ENCODE data around the gene SOD1.

The SOD1 gene

GRCh38 chr21:31684918-31685317 lies 25.4 kb downstream of the SOD1 start:
- no peak for DNase-seq (ENCODE audit: low spot score)

DNA sequence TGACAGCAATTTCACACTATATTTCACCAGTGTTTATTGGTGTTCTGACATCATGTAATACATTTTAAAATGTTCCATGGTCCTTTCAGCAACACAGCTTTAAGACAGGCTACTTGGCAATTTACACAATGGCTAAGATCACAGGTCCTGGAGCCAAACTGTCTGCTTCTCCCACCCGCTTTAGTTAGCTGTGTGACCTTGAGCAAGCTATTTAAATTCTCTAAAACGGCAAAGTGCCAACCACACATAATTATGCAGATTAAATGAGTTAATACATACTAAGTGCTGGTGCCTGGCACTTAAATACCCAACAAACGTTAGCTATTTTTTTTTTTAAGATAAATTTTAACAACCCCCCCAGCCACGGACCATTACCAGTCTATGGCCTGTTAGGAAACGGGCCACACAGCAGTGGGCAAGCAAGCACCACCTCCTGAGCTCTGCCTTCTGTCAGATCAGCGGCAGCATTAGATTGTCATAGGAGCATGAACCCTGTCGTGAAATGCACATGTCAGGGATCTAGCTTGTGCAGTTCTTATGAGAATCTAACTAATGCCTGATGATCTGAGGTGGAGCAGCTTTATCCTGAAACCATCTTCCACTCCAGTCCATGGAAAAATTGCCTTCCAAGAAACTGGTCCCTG lies 26.9 kb downstream of the SOD1 start:
- no peak for DNase-seq (ENCODE audit: low spot score)

GRCh38 chr21:31687108-31687507 lies 27.6 kb downstream of the SOD1 start:
- no peak for DNase-seq (ENCODE audit: low spot score)

GRCh38 chr21:31688603-31689368 lies 29.3 kb downstream of the SOD1 start:
- DNase-seq (ENCODE audit: low spot score): no peak

- DNase-seq (ENCODE audit: low spot score): no peak
Observed at GRCh38 chr21:31693222-31693621, 33.7 kb downstream of the SOD1 start.

DNA sequence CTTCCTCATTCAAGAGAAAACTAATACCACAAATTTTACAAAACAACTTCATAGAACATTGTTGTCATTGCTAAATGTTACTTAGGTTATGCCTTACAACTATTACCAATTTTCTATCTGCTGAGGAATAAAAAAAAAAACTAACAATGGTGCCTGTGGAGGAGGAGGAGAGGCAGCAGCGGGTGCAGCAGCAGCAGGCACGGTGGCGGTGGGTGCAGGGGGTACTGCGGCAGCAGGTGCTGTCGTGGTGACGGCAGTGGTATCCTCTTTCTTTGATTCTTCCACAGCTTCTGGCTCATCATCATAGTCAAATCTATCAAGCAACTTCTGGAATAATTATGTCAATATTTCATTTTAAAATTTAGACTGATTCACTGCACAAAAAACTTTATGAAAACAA lies 36.9 kb downstream of the SOD1 start:
- DNase-seq (ENCODE audit: low spot score): peak; percentile 18

DNA sequence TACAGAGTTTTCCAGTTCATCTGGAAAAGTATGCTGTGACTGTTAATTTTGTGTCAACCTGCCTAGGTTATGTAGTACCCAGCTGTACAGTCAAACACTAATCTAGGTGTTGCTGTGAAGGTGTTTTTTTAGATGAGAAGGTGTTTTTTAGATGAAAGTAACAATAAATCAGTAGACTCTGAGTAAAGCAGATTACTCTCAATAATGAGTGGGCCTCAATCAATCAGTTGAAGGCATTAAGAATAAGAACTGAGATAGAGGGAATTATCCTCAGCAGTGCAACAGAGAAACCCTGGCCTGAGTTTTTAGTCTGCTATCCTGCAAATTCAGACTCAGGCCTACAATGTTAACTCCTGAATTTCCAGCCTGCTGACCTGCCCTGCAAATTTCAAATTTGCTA lies 39.0 kb downstream of the SOD1 start:
- no peak for DNase-seq (ENCODE audit: low spot score)

GRCh38 chr21:31700040-31700439 lies 40.5 kb downstream of the SOD1 start:
- DNase-seq (ENCODE audit: low spot score): no peak

DNA sequence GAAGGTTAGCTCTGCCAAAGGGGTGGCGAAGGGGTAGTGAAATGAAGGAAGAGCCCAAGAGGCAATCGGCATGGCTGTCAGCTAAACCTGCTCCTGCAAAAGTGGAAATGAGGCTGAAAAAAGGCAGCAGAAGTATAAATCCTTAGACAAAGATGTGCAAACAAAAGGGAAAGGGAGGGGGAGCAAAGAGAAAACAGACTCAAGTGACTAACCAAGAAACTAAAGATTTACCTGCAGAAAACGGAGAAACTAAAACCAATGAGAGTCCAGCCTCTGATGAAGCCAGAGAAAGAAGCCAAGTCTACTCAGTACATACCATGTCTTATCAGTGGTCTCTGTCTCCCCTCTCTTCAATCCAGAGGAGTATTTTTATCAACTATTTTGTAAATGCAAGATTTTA lies 47.1 kb downstream of the SOD1 start:
- no peak for DNase-seq (ENCODE audit: low spot score)

DNA sequence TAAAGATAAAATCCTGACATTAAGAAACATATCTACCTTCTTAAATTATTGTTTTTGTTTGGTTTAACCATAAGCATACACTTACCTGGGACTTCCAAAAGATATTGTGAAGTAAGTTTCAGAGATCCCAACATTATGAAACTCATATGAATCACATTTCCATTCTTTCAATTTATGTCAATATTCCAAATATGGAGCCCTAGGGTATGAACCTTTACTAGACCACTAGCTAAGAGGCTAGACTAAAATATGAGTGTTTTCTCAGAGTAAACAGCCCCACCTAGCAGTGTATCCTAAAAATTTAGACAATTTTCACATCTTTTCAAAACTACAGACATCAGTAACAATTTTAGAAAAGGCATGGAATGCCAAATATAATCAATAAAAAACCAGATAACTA lies 48.0 kb downstream of the SOD1 start:
- DNase-seq (ENCODE audit: low spot score): no peak

- DNase-seq (ENCODE audit: low spot score): no peak
Observed at GRCh38 chr21:31708541-31708940, 49.0 kb downstream of the SOD1 start.

DNA sequence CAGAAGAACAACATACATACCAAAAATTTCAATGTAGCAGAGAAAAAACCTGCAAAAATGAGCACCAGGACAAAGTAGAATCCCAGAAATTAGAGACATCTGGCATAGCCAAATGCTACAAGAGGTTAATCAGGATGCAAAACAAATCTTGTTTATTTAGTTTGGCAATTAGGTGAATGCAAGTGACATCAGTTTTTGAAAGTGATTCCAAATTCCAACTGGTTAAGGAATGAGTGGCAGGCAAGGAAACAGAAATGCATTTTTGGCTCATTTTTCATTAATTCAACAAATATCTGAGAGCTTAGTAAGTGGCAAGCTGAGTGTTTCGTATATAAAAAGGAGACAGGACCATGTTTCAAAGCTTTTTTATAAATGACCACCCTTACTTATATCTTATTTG lies 51.1 kb downstream of the SOD1 start:
- no peak for DNase-seq (ENCODE audit: low spot score)

DNA sequence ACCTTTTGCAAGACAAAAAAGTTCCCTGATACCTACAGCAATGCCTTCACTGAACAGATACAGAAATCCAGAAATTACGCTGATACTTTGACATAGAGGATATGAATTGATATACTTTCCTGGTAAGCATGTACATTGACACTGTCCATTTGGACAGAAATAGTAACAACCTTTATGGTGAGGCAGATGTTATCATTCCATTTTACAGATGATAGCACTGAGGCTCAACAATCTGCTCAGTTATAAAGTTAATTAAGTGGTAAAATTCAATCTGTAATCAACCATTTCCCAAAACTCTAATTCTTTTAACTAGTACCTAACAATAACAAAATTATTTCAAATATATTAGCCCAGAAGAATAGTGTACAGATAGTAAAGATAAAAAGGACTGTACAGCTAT lies 51.8 kb downstream of the SOD1 start:
- no peak for DNase-seq (ENCODE audit: low spot score)

DNA sequence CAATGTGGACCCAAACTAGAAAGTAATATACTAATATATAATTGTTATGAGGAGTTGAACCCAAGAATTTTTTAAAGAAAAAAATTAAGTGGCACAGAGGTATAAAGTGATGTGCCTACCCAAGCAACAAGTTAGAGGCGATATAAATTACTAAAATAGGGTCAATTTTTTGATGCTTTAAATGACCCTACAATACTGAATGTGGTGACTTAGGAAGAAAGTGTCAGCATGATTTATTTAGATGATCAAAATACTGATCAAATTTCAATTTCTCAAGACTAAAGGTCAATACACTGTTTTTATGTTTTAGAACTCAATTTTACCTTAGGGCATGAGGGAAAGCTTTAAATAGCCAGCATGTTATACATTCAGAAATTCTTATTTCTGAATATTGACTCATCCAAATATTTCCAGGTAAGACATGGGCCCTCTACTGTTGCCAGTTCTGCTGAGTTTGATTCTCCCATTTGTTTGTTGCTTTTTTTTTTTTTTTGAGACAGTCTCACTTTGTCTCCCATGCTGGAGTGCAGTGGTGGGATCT lies 52.3 kb downstream of the SOD1 start:
- no peak for DNase-seq (ENCODE audit: low spot score)

- DNase-seq (ENCODE audit: low spot score): no peak
Observed at GRCh38 chr21:31713115-31713514, 53.6 kb downstream of the SOD1 start.

DNA sequence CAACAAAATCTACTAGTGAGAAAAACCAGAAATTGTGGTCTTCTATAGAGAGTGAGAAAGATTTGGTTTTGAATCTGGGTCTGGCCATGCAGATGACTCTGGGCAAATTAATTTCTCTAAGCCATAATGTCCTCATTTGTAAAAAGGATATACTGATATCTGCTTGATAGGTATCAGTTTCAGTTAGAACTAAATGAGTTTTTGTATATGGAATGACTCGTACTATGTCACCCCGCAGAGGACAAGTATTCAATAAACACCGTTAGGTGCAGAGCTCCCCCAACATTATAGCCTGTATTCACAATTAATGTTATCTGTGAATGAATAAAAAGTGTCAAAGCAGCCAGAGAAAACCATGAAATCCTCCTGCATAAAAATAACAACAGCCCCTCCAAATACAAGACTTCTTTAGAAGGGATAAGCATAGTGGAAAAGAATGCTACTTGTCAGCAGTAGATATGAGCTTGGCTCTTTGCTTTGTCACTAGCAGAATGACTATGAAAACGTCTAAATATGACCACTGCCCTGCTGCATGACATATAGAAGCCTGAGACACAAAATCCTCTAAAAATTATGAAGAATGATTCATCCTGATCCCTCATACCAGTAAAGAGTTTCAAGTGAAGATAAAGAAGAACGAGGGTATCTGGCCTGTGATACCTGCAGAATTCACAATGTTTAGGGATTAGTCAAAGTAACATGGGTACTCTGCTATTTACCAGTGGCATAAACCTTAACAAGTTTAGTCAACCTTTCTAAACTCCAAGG lies 54.7 kb downstream of the SOD1 start:
- no peak for DNase-seq (ENCODE audit: low spot score)

DNA sequence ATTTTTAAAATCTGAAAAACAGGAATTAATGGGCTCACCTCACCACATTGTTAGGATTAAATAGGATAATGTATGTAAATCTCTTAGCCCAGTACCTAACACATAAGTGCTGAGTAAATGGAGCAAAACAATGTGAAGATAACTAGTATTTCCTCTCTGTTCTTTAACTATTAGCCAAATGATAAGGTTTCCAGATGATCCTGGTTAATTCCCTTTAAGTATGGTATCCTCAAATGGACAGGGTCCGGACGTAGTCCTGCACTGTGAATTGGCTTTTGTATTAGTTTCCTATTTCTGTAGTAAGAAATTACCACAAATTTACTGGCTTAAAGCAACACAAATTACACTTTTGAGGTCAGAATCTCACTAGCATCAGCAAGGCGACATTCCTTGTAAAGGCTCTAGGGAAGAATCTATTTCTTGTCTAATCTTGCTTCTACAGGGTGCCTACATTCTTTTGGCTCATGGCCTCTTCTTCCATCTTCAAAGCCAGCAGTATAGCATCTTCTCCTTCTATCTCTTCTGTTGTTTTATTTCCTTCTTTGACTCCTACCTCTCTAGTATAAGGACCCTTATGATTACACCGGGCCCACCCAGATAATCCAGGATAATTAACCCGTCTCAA lies 55.4 kb downstream of the SOD1 start:
- DNase-seq (ENCODE audit: low spot score): no peak

DNA sequence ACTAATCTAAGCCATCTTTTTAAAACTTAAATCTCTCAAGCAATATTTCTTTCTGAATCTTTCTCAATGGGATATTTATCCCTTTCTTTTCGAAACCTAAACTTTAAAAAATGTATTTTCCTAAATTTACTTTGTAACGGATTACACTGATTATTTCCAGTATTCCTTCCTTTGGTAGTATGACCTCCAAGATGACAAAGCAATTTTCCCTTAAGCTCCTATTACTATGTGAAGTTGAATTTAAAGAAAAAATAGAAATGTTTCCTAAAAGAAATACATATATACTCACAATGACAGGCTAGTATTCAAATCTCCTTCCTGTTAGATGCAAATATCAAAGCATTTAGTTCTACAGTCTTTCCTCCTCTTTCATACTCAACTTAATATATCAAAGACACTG lies 56.6 kb downstream of the SOD1 start:
- DNase-seq (ENCODE audit: low spot score): no peak

Measured in Ammon's horn (tissue), 1 donor.